ENCODE measurements around the gene ZNF516.
"Not testable (repeated sequence)": the region's sequence is repeated elsewhere in the genome, so short reads cannot be mapped to it uniquely, and the experiment has no call there.

ZNF516 gene

GRCh38 chr18:76490670-76491472 lies 4.2 kb downstream of the ZNF516 start:
- DNase-seq (ENCODE audit: low spot score) = peak; percentile 49

GRCh38 chr18:76490033-76490432 lies 5.0 kb downstream of the ZNF516 start:
- no peak for DNase-seq (ENCODE audit: low spot score)

GRCh38 chr18:76489081-76489480 lies 6.0 kb downstream of the ZNF516 start:
- DNase-seq (ENCODE audit: low spot score) = no peak

GRCh38 chr18:76488190-76488589 lies 6.9 kb downstream of the ZNF516 start:
- DNase-seq (ENCODE audit: low spot score) = no peak

GRCh38 chr18:76487782-76488181 lies 7.3 kb downstream of the ZNF516 start:
- no peak for DNase-seq (ENCODE audit: low spot score)

- DNase-seq (ENCODE audit: low spot score) = no peak
Observed at GRCh38 chr18:76487070-76487469, 8.0 kb downstream of the ZNF516 start.

GRCh38 chr18:76486574-76486973 lies 8.5 kb downstream of the ZNF516 start:
- DNase-seq (ENCODE audit: low spot score) = no peak

- DNase-seq (ENCODE audit: low spot score) = no peak
Observed at GRCh38 chr18:76486038-76486437, 9.0 kb downstream of the ZNF516 start.

- DNase-seq (ENCODE audit: low spot score) = no peak
Observed at GRCh38 chr18:76484749-76485387, 10.2 kb downstream of the ZNF516 start.

- DNase-seq (ENCODE audit: low spot score) = no peak
Observed at GRCh38 chr18:76483780-76484179, 11.3 kb downstream of the ZNF516 start.

- DNase-seq (ENCODE audit: low spot score) = no peak
Observed at GRCh38 chr18:76482971-76483691, 11.9 kb downstream of the ZNF516 start.

- DNase-seq (ENCODE audit: low spot score) = no peak
Observed at GRCh38 chr18:76482267-76482666, 12.8 kb downstream of the ZNF516 start.

- no peak for DNase-seq (ENCODE audit: low spot score)
Observed at GRCh38 chr18:76480913-76481312, 14.1 kb downstream of the ZNF516 start.

- no peak for DNase-seq (ENCODE audit: low spot score)
Observed at GRCh38 chr18:76479351-76480238, 15.4 kb downstream of the ZNF516 start.

GRCh38 chr18:76476665-76477561 lies 18.1 kb downstream of the ZNF516 start:
- peak; percentile 86 for DNase-seq (ENCODE audit: low spot score)

- DNase-seq (ENCODE audit: low spot score) = no peak
Observed at GRCh38 chr18:76475450-76476194, 19.4 kb downstream of the ZNF516 start.

GRCh38 chr18:76474824-76475223 lies 20.2 kb downstream of the ZNF516 start:
- no peak for DNase-seq (ENCODE audit: low spot score)

- not testable (repeated sequence) for DNase-seq (ENCODE audit: low spot score)
Observed at GRCh38 chr18:76473521-76473920, 21.5 kb downstream of the ZNF516 start.

GRCh38 chr18:76472829-76473228 lies 22.2 kb downstream of the ZNF516 start:
- no peak for DNase-seq (ENCODE audit: low spot score)

GRCh38 chr18:76471593-76471992 lies 23.4 kb downstream of the ZNF516 start:
- DNase-seq (ENCODE audit: low spot score) = no peak
